ENCODE results near the gene AVPR1B.

- no peak for TF ChIP-seq POLR2A (IDR thresholded peaks at IDR 0.05)
- TF ChIP-seq CTCF (IDR thresholded peaks at IDR 0.05) = no peak
These were observed 34.1 kb downstream of the AVPR1B start for GRCh38 chr1:206082831-206083695.

Data from heart left ventricle (tissue), 13 donors.